Measurements from ENCODE around the gene IGSF21.

DNA sequence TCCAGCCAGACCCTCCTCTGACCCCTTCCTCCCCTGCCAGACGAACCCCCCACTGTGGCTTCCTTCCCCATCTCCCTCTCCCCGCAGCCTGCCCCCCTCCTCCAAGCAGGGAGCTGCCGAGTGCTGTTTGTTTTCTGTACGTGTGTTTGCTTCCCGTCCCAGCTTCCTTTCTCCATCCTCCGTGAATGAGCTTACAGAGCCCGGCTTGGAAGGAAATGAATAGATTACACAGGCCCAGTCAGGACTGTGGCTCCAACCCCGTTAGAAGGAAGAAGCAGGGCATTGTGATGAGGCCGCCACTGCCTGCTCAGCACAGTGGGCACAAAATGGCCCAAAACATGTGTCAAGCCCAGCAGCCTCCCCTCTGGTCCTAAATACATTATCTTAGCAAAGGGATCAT is 123.2 kb downstream of the IGSF21 start:
- TF ChIP-seq POLR2A (IDR thresholded peaks at IDR 0.05), result no peak
- TF ChIP-seq, protein P1, sequence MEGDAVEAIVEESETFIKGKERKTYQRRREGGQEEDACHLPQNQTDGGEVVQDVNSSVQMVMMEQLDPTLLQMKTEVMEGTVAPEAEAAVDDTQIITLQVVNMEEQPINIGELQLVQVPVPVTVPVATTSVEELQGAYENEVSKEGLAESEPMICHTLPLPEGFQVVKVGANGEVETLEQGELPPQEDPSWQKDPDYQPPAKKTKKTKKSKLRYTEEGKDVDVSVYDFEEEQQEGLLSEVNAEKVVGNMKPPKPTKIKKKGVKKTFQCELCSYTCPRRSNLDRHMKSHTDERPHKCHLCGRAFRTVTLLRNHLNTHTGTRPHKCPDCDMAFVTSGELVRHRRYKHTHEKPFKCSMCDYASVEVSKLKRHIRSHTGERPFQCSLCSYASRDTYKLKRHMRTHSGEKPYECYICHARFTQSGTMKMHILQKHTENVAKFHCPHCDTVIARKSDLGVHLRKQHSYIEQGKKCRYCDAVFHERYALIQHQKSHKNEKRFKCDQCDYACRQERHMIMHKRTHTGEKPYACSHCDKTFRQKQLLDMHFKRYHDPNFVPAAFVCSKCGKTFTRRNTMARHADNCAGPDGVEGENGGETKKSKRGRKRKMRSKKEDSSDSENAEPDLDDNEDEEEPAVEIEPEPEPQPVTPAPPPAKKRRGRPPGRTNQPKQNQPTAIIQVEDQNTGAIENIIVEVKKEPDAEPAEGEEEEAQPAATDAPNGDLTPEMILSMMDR (IDR thresholded peaks at IDR 0.05), result no peak
